Globus pallidus (tissue), 1 donor: ENCODE data around the gene GP1BA.

Experiments used
- DNase-seq: peaks from one replicate; pipeline ENCODE4 v3.0.0-alpha.2; 2015; ENCODE audit warnings: low spot score

Gene GP1BA

GRCh38 chr17:4931963-4932362, at the start of gene GP1BA:
Gene GP1BA, plus strand, starts transcription at chr17:4932277. Its CDS starts 328 bp downstream, at chr17:4932605.
- DNase-seq = no peak

GRCh38 chr17:4884489-4884888, 47.6 kb upstream of the GP1BA start:
- no peak for DNase-seq

GRCh38 chr17:4886830-4887229, 45.2 kb upstream of the GP1BA start:
- no peak for DNase-seq

- DNase-seq = no peak
These were observed 44.5 kb upstream of the GP1BA start for GRCh38 chr17:4887581-4887980.

- DNase-seq = no peak
These were observed 40.4 kb upstream of the GP1BA start for GRCh38 chr17:4891411-4892410.

- no peak for DNase-seq
These were observed 39.4 kb upstream of the GP1BA start for GRCh38 chr17:4892499-4893221.

GRCh38 chr17:4893272-4893671, 38.8 kb upstream of the GP1BA start:
- no peak for DNase-seq

- no peak for DNase-seq
These were observed 38.1 kb upstream of the GP1BA start for GRCh38 chr17:4893721-4894560.

- DNase-seq = no peak
These were observed 37.0 kb upstream of the GP1BA start for GRCh38 chr17:4895121-4895520.

- no peak for DNase-seq
These were observed 36.3 kb upstream of the GP1BA start for GRCh38 chr17:4895657-4896331.

- DNase-seq = no peak
These were observed 35.5 kb upstream of the GP1BA start for GRCh38 chr17:4896332-4897197.

GRCh38 chr17:4897198-4897687, 34.8 kb upstream of the GP1BA start:
- DNase-seq = no peak

GRCh38 chr17:4897785-4898184, 34.3 kb upstream of the GP1BA start:
- no peak for DNase-seq

GRCh38 chr17:4898351-4898750, 33.7 kb upstream of the GP1BA start:
- DNase-seq = no peak

- no peak for DNase-seq
These were observed 33.1 kb upstream of the GP1BA start for GRCh38 chr17:4898927-4899326.

- no peak for DNase-seq
These were observed 32.5 kb upstream of the GP1BA start, which contains the start of gene C17orf107 for GRCh38 chr17:4899341-4900230. Gene C17orf107, plus strand, starts transcription at chr17:4899536. Its CDS starts 227 bp downstream, at chr17:4899763.

GRCh38 chr17:4900231-4901107, 31.6 kb upstream of the GP1BA start:
- DNase-seq = no peak

GRCh38 chr17:4901108-4901647, 30.9 kb upstream of the GP1BA start:
- no peak for DNase-seq
